ENCODE measurements around the gene AQP2.

Gene AQP2

GRCh38 chr12:49972641-49973360 lies 22.3 kb downstream of the AQP2 start, which contains the start of gene AQP6:
Gene AQP6 (plus strand): TSS chr12:49972947. CDS start chr12:49973174, 227 bp downstream.
- ATAC-seq: no peak

DNA sequence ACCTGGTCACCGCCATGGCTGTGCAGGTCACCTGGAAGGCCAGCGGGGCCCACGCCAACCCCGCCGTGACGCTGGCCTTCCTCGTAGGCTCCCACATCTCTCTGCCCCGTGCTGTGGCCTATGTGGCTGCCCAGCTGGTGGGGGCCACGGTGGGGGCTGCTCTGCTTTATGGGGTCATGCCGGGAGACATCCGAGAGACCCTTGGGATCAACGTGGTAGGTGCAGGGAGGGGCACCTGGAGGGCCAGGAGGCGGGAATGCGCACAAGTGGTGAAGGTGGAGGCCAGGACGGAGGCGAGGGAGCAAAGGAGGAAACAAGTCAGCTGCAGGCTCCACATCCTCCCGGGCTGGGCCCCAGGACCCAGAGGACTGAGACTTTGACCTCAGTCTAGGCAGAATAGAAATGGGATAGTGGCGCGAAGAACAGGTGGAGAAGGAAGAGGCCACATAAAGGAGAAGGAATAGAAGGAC lies 22.9 kb downstream of the AQP2 start:
- ATAC-seq: no peak
- TF ChIP-seq ZFP30 (CRISPR knock-in tag; IDR thresholded peaks at IDR 0.05): no peak
- no peak for TF ChIP-seq TOX (CRISPR knock-in tag; IDR thresholded peaks at IDR 0.05; ENCODE audit: borderline replicate concordance)
- no peak for TF ChIP-seq SNAI2 (CRISPR knock-in tag; IDR thresholded peaks at IDR 0.05)
- TF ChIP-seq PPARA (CRISPR knock-in tag; IDR thresholded peaks at IDR 0.05; ENCODE audit: borderline replicate concordance): no peak
- TF ChIP-seq RARB (CRISPR knock-in tag; IDR thresholded peaks at IDR 0.05): no peak
- TF ChIP-seq ZNF565 (CRISPR knock-in tag; conservative IDR thresholded peaks at IDR 0.05; ENCODE audit: low read depth): no peak
- no peak for TF ChIP-seq POU6F1 (CRISPR knock-in tag; IDR thresholded peaks at IDR 0.05; ENCODE audit: borderline replicate concordance, low read depth)
- no peak for TF ChIP-seq ZFP3 (CRISPR knock-in tag; IDR thresholded peaks at IDR 0.05)
- TF ChIP-seq, protein P1, sequence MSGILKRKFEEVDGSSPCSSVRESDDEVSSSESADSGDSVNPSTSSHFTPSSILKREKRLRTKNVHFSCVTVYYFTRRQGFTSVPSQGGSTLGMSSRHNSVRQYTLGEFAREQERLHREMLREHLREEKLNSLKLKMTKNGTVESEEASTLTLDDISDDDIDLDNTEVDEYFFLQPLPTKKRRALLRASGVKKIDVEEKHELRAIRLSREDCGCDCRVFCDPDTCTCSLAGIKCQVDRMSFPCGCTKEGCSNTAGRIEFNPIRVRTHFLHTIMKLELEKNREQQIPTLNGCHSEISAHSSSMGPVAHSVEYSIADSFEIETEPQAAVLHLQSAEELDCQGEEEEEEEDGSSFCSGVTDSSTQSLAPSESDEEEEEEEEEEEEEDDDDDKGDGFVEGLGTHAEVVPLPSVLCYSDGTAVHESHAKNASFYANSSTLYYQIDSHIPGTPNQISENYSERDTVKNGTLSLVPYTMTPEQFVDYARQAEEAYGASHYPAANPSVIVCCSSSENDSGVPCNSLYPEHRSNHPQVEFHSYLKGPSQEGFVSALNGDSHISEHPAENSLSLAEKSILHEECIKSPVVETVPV (CRISPR knock-in tag; IDR thresholded peaks at IDR 0.05): no peak
- no peak for TF ChIP-seq TCF4 (CRISPR knock-in tag; IDR thresholded peaks at IDR 0.05; ENCODE audit: borderline replicate concordance)
- no peak for TF ChIP-seq ESRRG (CRISPR knock-in tag; IDR thresholded peaks at IDR 0.05)
- TF ChIP-seq ARNTL (CRISPR knock-in tag; IDR thresholded peaks at IDR 0.05; ENCODE audit: borderline replicate concordance, low read depth): no peak
- TF ChIP-seq, protein P2, sequence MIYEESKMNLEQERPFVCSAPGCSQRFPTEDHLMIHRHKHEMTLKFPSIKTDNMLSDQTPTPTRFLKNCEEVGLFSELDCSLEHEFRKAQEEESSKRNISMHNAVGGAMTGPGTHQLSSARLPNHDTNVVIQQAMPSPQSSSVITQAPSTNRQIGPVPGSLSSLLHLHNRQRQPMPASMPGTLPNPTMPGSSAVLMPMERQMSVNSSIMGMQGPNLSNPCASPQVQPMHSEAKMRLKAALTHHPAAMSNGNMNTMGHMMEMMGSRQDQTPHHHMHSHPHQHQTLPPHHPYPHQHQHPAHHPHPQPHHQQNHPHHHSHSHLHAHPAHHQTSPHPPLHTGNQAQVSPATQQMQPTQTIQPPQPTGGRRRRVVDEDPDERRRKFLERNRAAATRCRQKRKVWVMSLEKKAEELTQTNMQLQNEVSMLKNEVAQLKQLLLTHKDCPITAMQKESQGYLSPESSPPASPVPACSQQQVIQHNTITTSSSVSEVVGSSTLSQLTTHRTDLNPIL (CRISPR knock-in tag; IDR thresholded peaks at IDR 0.05; ENCODE audit: low read depth): no peak
- TF ChIP-seq ZC3H10 (CRISPR knock-in tag; IDR thresholded peaks at IDR 0.05): no peak
- TF ChIP-seq ISL1 (CRISPR knock-in tag; IDR thresholded peaks at IDR 0.05): no peak
- TF ChIP-seq, protein P3, sequence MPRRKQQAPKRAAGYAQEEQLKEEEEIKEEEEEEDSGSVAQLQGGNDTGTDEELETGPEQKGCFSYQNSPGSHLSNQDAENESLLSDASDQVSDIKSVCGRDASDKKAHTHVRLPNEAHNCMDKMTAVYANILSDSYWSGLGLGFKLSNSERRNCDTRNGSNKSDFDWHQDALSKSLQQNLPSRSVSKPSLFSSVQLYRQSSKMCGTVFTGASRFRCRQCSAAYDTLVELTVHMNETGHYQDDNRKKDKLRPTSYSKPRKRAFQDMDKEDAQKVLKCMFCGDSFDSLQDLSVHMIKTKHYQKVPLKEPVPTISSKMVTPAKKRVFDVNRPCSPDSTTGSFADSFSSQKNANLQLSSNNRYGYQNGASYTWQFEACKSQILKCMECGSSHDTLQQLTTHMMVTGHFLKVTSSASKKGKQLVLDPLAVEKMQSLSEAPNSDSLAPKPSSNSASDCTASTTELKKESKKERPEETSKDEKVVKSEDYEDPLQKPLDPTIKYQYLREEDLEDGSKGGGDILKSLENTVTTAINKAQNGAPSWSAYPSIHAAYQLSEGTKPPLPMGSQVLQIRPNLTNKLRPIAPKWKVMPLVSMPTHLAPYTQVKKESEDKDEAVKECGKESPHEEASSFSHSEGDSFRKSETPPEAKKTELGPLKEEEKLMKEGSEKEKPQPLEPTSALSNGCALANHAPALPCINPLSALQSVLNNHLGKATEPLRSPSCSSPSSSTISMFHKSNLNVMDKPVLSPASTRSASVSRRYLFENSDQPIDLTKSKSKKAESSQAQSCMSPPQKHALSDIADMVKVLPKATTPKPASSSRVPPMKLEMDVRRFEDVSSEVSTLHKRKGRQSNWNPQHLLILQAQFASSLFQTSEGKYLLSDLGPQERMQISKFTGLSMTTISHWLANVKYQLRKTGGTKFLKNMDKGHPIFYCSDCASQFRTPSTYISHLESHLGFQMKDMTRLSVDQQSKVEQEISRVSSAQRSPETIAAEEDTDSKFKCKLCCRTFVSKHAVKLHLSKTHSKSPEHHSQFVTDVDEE (CRISPR knock-in tag; IDR thresholded peaks at IDR 0.05): no peak
- no peak for TF ChIP-seq GLIS3 (CRISPR knock-in tag; IDR thresholded peaks at IDR 0.05)

More at GRCh38 chr12:49972641-49973360, 22.3 kb downstream of the AQP2 start, which contains the start of gene AQP6:
- TF ChIP-seq ISL1 (CRISPR knock-in tag; IDR thresholded peaks at IDR 0.05): no peak
- TF ChIP-seq, protein P3 (CRISPR knock-in tag; IDR thresholded peaks at IDR 0.05): no peak
- TF ChIP-seq RARB (CRISPR knock-in tag; IDR thresholded peaks at IDR 0.05): no peak

DNA sequence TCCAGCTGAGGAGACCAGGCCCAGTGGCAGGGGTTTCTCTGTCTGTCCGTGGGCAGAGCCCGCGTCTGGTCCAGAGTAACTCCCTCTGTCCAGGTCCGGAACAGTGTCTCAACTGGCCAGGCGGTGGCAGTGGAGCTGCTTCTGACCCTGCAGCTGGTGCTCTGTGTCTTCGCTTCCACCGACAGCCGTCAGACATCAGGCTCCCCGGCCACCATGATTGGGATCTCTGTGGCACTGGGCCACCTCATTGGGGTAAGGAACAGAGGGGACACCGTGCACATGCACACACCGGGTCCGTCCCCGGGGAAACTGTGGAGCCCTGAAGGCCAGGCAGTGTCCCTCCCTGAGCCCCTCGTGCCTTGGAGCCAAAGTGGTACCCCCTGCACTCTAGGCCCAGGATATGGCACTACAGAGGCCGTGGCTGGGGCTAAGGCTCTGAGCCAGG lies 23.7 kb downstream of the AQP2 start:
- ATAC-seq: peak; percentile 96
- TF ChIP-seq CSDC2 (CRISPR knock-in tag; IDR thresholded peaks at IDR 0.05): no peak
- TF ChIP-seq ZNF8 (CRISPR knock-in tag; IDR thresholded peaks at IDR 0.05): no peak
- peak; percentile 34; the same call in 1 of the 2 replicates for TF ChIP-seq ZNF70 (CRISPR knock-in tag; IDR thresholded peaks at IDR 0.05)
- TF ChIP-seq, protein P3 (CRISPR knock-in tag; IDR thresholded peaks at IDR 0.05): peak; percentile 76; the same call in 1 of the 2 replicates
- no peak; the same call in 1 of the 2 replicates for TF ChIP-seq TCF4 (CRISPR knock-in tag; IDR thresholded peaks at IDR 0.05; ENCODE audit: borderline replicate concordance)
- TF ChIP-seq OSR1 (CRISPR knock-in tag; IDR thresholded peaks at IDR 0.05): no peak
- TF ChIP-seq ZFP30 (CRISPR knock-in tag; IDR thresholded peaks at IDR 0.05): no peak
- TF ChIP-seq TOX (CRISPR knock-in tag; IDR thresholded peaks at IDR 0.05; ENCODE audit: borderline replicate concordance): no peak
- no peak for TF ChIP-seq ESRRG (CRISPR knock-in tag; IDR thresholded peaks at IDR 0.05)
- TF ChIP-seq ZC3H10 (CRISPR knock-in tag; IDR thresholded peaks at IDR 0.05): no peak
- TF ChIP-seq POU6F1 (CRISPR knock-in tag; IDR thresholded peaks at IDR 0.05; ENCODE audit: borderline replicate concordance, low read depth): no peak
